GM21447 (cell line): Measurements from ENCODE around the gene PPP2R1A.
"Not testable (repeated sequence)": the region's sequence is repeated elsewhere in the genome, so short reads cannot be mapped to it uniquely, and the experiment has no call there.

ENCODE experiments used
- ATAC-seq: cut with Tn5 transposase; IDR thresholded peaks from one replicate; pipeline ENCODE4 v1.9.1; 2021; ENCODE audit not compliant: unreplicated experiment

Gene PPP2R1A

GRCh38 chr19:52237771-52238400 lies 48.0 kb downstream of the PPP2R1A start:
- ATAC-seq = no peak

- no peak for ATAC-seq
Measured at GRCh38 chr19:52244021-52244420, 54.2 kb downstream of the PPP2R1A start.

GRCh38 chr19:52248241-52248640 lies 58.4 kb downstream of the PPP2R1A start:
- no peak for ATAC-seq

GRCh38 chr19:52258426-52258825 lies 68.6 kb downstream of the PPP2R1A start:
- no peak for ATAC-seq

- not testable (repeated sequence) for ATAC-seq
Measured at GRCh38 chr19:52265556-52265955, 75.7 kb downstream of the PPP2R1A start.

GRCh38 chr19:52269338-52270261 lies 79.7 kb downstream of the PPP2R1A start, which contains the start of gene ZNF766:
ZNF766 (plus strand) TSS chr19:52269587; CDS start chr19:52269614, 27 bp downstream.
- peak; percentile 94 for ATAC-seq

GRCh38 chr19:52270266-52270885 lies 80.5 kb downstream of the PPP2R1A start:
- no peak for ATAC-seq

GRCh38 chr19:52273301-52273700 lies 83.4 kb downstream of the PPP2R1A start:
- no peak for ATAC-seq

GRCh38 chr19:52274191-52274590 lies 84.3 kb downstream of the PPP2R1A start:
- ATAC-seq = no peak

GRCh38 chr19:52275988-52276387 lies 86.1 kb downstream of the PPP2R1A start:
- no peak for ATAC-seq

GRCh38 chr19:52277471-52277870 lies 87.6 kb downstream of the PPP2R1A start:
- no peak for ATAC-seq
